Activated T-cell treated with anti-CD3 and anti-CD28 coated beads for 48 hours (primary cell): ENCODE measurements around the gene TTC29.

ENCODE experiments used
- DNase-seq: peaks from one replicate; pipeline ENCODE4 v3.0.0-alpha.2; 2020; ENCODE audit warnings: low read depth

TTC29 gene

GRCh38 chr4:146945556-146946374 is at the start of gene TTC29:
TSS of gene TTC29 (minus strand) at chr4:146945864. CDS start at chr4:146939895, 5,969 bp downstream.
- peak; percentile 83 for DNase-seq

DNA sequence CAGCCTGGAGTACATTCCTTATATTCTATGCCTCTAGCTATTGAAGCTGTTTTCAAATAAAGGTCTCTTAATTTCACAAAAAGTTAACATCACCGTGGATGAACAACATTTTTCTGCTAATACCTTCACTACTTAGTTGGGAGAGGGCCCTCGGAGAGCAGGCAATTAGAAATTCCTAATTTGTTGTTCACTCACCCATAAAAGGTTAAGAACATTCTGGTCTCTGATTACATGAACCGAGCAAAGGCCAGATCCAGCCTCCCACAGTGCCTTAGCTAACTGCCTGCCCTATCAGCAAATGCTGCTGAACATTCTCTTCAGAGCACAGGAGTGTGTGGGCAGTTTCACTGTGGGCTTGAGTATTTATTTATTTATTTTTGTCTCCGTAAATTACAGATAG is 36.0 kb upstream of the TTC29 start:
- no peak for DNase-seq

DNA sequence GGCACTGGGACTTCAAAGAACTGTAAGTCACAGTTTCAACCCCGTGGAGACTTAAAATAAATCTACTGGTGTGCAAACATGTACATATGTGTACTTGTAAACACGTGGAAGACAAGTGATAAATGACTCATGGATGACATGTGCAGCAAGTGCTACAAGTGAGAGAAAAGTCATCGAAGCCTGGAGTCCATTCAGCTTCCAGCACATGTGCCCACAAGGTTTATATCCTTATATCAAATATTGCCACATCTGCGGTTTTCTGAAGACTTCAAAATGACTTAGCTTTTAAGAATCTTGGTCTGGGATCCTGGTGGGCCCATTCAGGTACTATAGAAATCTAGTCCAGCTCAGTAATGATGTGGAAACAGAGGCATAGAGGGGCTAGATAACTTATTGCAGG is 33.0 kb upstream of the TTC29 start:
- no peak for DNase-seq

GRCh38 chr4:146976145-146976544 is 30.5 kb upstream of the TTC29 start:
- DNase-seq = no peak

DNA sequence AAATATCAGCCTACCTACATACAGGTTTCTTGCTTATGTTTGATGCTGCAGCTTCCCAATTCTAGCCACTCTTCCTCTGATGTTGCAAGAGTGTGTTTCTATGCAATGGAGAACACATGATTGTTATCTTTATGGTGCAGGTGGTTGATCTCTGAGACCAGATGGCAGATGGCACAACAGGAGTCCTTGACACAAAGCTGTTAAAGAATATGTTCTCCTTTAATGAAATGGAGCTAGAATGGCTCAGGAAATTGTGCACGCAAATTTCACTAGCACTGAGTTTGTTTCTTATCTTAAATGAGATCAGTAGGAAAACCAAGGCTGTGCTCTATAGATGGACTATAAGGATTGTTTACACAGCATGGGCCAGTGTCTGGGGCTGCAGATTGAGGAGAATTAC is 29.9 kb upstream of the TTC29 start:
- no peak for DNase-seq

- DNase-seq = no peak
These were observed 29.4 kb upstream of the TTC29 start for GRCh38 chr4:146975036-146975435.

DNA sequence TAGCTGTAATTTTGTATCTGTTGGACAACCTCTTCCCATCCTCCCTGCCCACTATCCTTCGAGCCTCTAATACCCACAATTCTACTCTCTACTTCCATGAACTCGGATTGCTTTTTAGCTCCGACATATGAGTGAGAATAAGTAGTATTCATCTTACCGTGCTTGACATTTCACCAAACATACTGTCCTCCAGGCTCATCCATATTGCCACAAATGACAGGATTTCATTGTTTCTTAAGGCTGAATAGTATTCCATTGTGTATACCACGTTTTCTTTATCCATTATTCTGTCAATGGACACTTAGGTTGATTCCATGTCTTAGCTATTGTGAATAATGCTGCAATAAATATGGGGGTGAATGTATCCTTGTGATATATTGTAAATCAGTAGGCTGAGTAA is 26.4 kb upstream of the TTC29 start:
- no peak for DNase-seq

DNA sequence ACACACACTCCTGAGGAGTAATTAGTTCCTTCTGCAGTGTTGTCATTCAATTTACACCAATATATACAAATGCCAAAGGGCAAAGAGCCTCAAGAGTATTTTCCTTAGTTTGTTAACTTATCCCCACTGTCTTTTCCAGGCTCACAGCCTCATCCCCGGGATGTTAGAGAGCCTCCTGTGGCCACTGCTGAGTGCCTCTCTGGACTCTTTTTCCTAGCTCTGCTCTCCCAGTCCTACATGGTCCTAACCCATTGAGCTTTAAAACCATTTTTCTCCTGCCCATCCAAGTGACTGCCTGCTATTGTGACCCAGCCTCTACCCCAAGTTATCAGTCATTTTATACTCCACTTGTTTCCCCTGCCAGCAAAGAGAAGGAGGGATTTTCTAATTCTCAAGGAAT is 23.5 kb upstream of the TTC29 start:
- no peak for DNase-seq

DNA sequence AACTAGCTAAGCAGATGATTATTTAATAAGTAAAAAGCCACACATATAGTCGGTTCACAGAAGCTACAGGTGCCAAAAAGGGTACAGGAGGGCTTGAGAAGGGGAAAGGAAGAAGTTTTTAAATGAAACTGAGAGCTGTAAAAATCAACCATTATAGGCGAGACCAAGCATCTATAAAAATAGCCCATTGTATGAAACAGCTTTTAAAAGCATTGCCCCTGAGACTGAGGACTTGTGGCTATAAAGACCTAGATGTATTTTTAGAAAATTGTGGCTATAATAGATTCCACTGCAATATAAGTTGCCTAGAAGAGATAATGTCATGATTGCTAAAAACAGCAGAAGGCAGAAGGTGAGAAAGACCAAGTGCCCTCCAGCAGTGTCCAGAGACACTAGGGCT is 15.0 kb upstream of the TTC29 start:
- DNase-seq = no peak

DNA sequence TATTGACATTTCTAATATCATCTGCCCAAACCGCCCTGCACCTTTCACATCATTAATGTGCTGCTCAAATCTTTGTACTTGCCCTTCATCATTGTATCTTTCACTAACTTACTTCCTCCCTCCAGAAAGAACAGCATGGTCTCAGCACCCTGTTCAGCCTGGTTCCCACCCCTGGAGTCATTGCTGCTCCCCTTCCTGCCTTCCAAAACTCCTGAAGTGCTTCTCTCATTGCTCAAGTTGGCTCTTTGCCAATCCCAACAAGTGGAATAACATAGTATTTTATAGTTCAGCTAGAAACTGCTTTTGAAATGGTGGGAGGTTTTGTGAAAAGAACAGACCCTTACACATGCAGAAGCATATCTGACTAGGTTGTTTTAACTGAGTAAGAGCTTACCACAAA is 14.0 kb upstream of the TTC29 start:
- no peak for DNase-seq

DNA sequence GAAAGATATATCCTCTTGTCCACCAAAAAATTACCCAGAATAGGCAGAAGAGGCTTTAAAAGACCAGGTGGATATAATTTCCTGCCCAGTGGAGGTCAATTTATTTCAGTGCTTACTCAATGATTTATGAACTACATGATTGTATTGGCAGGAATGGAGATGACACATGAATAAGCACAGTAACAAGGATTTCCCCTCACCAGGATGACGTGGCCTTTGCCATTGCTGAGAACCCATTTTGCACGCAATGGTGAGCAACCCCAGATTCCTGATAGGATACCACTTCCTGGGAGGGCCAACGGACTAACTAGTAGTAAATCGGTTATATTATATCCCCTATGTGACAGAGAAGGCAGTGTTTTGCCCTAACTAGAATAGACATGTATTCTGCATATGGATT is 11.6 kb upstream of the TTC29 start:
- no peak for DNase-seq

- DNase-seq = no peak
These were observed 7.2 kb upstream of the TTC29 start for GRCh38 chr4:146952896-146953295.

GRCh38 chr4:146949559-146949958 is 3.9 kb upstream of the TTC29 start:
- DNase-seq = no peak

DNA sequence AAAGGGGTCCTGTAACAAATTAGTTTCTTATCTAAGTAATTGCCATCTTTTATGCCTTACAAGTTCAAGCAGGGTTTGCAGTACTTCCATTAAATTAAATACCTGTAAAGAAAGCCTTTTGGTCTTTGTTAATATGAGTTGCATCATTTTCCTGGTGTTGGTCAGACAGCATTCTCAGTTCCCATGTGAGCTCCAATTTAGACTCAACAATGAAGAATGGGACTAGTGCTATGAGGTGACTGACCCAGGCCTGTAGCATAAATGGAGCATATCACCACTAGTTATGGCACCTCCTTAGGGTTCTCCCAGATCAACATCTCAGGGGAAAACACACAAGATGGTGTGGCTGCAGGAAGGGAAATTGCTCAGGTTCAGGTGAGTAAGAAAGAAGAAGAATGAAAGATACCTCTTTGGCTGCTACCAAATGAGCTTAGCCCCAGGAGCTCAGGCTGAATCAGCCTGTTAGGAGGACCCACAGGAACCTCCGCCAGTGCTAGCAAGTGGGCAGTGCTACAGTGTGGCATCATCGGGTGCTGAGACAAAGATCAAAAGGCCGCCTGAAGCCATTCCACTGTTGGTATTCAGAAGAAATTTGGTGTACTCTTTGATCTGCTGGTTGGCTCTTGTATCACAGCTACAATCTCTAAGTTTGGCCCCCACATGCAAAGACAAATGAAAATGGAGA is 1.8 kb downstream of the TTC29 start:
- no peak for DNase-seq

- DNase-seq = no peak
These were observed 13.5 kb downstream of the TTC29 start for GRCh38 chr4:146932116-146932515.

DNA sequence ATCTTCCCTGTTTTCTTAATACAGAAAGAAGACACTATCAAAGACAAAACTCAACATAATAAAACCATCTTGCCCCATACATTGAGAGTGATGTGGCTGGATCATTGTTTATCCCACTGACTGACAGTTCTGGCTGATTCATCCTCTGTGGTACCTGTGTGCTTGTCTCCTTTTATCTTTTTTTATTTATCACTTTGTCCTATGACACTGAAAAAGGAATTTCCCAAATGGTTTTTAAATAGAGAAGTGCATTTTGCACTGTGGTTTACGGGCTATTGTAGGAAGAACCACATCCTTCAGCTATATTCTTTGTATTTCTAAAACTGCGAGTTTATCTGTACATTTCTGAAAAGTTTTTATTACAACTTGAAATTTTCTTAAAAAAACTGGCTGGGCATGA is 15.0 kb downstream of the TTC29 start:
- DNase-seq = no peak

DNA sequence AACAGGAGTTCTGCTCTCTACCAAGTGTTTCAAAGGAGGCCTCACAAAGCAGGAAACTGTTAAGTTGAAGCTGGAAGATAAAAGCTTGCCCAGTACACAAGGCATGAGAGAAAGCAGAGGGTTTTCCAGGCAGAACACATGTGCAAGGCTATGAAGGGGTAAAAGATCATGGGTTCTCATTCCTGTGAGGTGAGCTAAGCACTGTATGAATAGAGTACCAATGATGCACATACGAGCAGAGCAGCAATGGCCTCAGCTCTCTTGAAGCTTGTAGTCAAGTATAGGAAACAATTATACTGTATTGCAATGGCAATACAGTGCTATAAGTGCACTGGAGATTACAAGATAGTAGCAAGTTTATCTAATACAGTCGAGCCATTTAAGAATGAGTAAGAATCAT is 18.0 kb downstream of the TTC29 start:
- no peak for DNase-seq

GRCh38 chr4:146916479-146917076 is 29.1 kb downstream of the TTC29 start:
- no peak for DNase-seq

GRCh38 chr4:146915132-146915531 is 30.5 kb downstream of the TTC29 start:
- no peak for DNase-seq

DNA sequence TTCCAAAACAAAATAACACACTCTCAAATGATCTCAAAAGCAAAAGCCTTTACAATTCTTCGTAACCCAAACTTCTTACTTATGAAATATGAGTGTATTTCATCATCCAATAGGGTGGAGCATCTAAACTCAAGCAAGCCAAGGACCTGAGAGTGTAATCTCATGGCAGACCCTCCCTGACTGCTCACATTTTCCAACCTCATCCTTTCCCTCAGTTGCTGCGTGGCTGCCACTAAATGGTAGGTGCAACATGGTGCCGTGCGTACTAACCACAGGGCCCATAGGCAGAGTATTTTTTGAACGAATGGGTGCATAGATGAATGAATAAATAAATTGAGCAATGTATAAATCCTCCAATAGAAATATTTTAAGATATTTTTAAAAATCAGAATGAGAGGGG is 45.4 kb downstream of the TTC29 start:
- DNase-seq = no peak

DNA sequence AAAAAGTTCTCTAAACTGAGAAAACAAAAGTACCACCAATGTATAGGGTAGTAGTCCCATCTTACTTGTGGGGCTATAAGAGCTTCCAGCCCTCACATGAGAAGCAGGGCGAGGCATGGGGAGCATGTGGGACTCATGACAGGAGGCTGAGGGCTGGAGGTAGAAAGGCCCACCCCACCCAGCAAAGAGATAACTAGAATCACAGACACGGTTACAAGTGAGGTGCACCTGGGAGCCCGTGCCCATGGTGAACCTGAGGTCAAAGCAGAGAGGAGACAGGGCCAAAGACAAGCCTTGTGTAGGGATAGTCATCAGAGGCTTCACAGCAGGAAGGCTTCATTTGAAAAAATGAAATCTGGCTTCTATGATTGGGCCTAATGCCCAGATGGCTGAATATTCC is 55.4 kb downstream of the TTC29 start:
- DNase-seq = no peak

- DNase-seq = no peak
These were observed 62.6 kb downstream of the TTC29 start for GRCh38 chr4:146883070-146883469.

DNA sequence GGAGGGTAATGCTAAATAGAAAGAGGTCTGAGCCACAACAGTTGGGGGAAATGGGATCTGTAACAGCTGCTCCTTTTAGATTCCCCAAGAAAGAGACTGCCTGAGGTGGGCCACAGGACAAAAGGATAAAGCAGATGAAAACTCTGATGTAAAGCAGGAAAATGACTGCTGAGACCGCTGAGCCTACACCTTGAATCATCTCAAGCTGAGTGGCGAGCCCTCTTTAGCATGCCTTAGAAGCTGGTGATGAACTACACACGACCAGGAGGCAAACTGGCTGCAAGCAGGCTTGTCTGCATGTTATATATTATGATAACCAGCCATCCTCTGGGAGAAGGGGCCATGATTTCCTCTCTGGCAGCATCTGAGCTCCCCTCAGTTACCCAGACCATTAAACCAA is 88.4 kb downstream of the TTC29 start:
- no peak for DNase-seq
